ENCODE data around the gene ZNF609.

ZNF609 gene

GRCh38 chr15:64691896-64692565 lies 231.7 kb downstream of the ZNF609 start:
- no peak for DNase-seq (ENCODE audit: low spot score)

- DNase-seq (ENCODE audit: low spot score) = no peak
Observed at GRCh38 chr15:64693134-64693533, 232.8 kb downstream of the ZNF609 start.

GRCh38 chr15:64694816-64695215 lies 234.4 kb downstream of the ZNF609 start:
- DNase-seq (ENCODE audit: low spot score) = no peak

- DNase-seq (ENCODE audit: low spot score) = no peak
Observed at GRCh38 chr15:64695561-64695992, 235.2 kb downstream of the ZNF609 start.

- no peak for DNase-seq (ENCODE audit: low spot score)
Observed at GRCh38 chr15:64696481-64696880, 236.1 kb downstream of the ZNF609 start.

GRCh38 chr15:64697911-64698369 lies 237.6 kb downstream of the ZNF609 start:
- DNase-seq (ENCODE audit: low spot score) = no peak

GRCh38 chr15:64698823-64699222 lies 238.4 kb downstream of the ZNF609 start:
- DNase-seq (ENCODE audit: low spot score) = no peak

GRCh38 chr15:64699751-64700388 lies 239.5 kb downstream of the ZNF609 start:
- peak; percentile 41 for DNase-seq (ENCODE audit: low spot score)

- no peak for DNase-seq (ENCODE audit: low spot score)
Observed at GRCh38 chr15:64701051-64701450, 240.7 kb downstream of the ZNF609 start.

- no peak for DNase-seq (ENCODE audit: low spot score)
Observed at GRCh38 chr15:64701482-64702184, 241.3 kb downstream of the ZNF609 start.

- peak; percentile 94 for DNase-seq (ENCODE audit: low spot score)
Observed at GRCh38 chr15:64702816-64703631, 242.6 kb downstream of the ZNF609 start.

- DNase-seq (ENCODE audit: low spot score) = no peak
Observed at GRCh38 chr15:64703632-64703959, 243.2 kb downstream of the ZNF609 start.

GRCh38 chr15:64705006-64705405 lies 244.6 kb downstream of the ZNF609 start:
- no peak for DNase-seq (ENCODE audit: low spot score)

GRCh38 chr15:64706011-64706911 lies 245.9 kb downstream of the ZNF609 start:
- no peak for DNase-seq (ENCODE audit: low spot score)

- DNase-seq (ENCODE audit: low spot score) = no peak
Observed at GRCh38 chr15:64710676-64711428, 250.5 kb downstream of the ZNF609 start.

- DNase-seq (ENCODE audit: low spot score) = no peak
Observed at GRCh38 chr15:64712353-64712752, 252.0 kb downstream of the ZNF609 start.

- DNase-seq (ENCODE audit: low spot score) = no peak
Observed at GRCh38 chr15:64713592-64713991, 253.2 kb downstream of the ZNF609 start.

- DNase-seq (ENCODE audit: low spot score) = no peak
Observed at GRCh38 chr15:64716452-64716851, 256.1 kb downstream of the ZNF609 start.

GRCh38 chr15:64717130-64717529 lies 256.8 kb downstream of the ZNF609 start:
- no peak for DNase-seq (ENCODE audit: low spot score)

GRCh38 chr15:64717735-64718495 lies 257.5 kb downstream of the ZNF609 start:
- DNase-seq (ENCODE audit: low spot score) = no peak
